Keratinocyte (primary cell): Measurements from ENCODE around the gene SYT1. TPM values are rescaled to one million over a fixed set of nuclear protein-coding genes. Genes with fewer than 3 reads are reported as not detected.

Experiments
- DNase-seq: peaks from one replicate; pipeline ENCODE4 v3.0.0-alpha.2; 2011; ENCODE audit warnings: low read depth, missing footprints, low spot score
- FAIRE-seq: peaks from 2 replicates; lab custom pipeline; 2011; peaks lifted over from hg19 to GRCh38; lab: Jason Lieb, UNC
- H2AFZ ChIP-seq: 2 replicates; pipeline ENCODE4 v1.6.0; 2012; ENCODE audit warnings: low read length, control low read depth, inconsistent platforms; ENCODE audit not compliant: control insufficient read depth
- H3K27ac ChIP-seq: 2 replicates; pipeline ENCODE4 v1.5.1; 2011; ENCODE audit warnings: low read length; ENCODE audit not compliant: control insufficient read depth, insufficient read depth
- H3K27me3 ChIP-seq: 3 replicates; pipeline ENCODE4 v1.6.0; 2011; ENCODE audit warnings: low read length; ENCODE audit not compliant: control insufficient read depth, insufficient read depth; ENCODE audit errors: extremely low read depth
- H3K36me3 ChIP-seq, 2 experiments: 2 replicates in 1 of 2; 3 replicates in 1 of 2; pipeline ENCODE4 v1.5.1; 2011; ENCODE audit warnings: low read length in 2 of 2, mild to moderate bottlenecking in 1 of 2; ENCODE audit not compliant: control insufficient read depth in 2 of 2, insufficient read depth in 2 of 2; ENCODE audit errors: extremely low read depth in 1 of 2
- H3K4me1 ChIP-seq: 3 replicates; pipeline ENCODE4 v1.5.1; 2011; ENCODE audit warnings: low read length; ENCODE audit not compliant: control insufficient read depth, insufficient read depth; ENCODE audit errors: extremely low read depth
- H3K4me2 ChIP-seq: 3 replicates; pipeline ENCODE4 v1.6.0; 2011; ENCODE audit warnings: low read depth, low read length; ENCODE audit not compliant: control insufficient read depth, insufficient read depth; ENCODE audit errors: extremely low read depth
- H3K4me3 ChIP-seq, 3 experiments: fragments of 200-600 bp in 1 of 3; sonication (generic) in 1 of 3; 2 replicates in 2 of 3; 3 replicates in 1 of 3; pipeline ENCODE4 v1.5.1; 2011 to 2016; ENCODE audit warnings: low read length in 3 of 3, mild to moderate bottlenecking in 3 of 3, control low read depth in 2 of 3, inconsistent platforms in 1 of 3, low read depth in 1 of 3, mixed read lengths in 1 of 3, mixed run types in 1 of 3, moderate library complexity in 1 of 3; ENCODE audit not compliant: control insufficient read depth in 2 of 3, insufficient read depth in 2 of 3; ENCODE audit errors: extremely low read depth in 1 of 3
- H3K79me2 ChIP-seq: 2 replicates; pipeline ENCODE4 v1.6.0; 2012; ENCODE audit warnings: low read length; ENCODE audit not compliant: control insufficient read depth, insufficient read depth
- H3K9ac ChIP-seq: 3 replicates; pipeline ENCODE4 v1.6.0; 2011; ENCODE audit warnings: low read length; ENCODE audit not compliant: control insufficient read depth, insufficient read depth; ENCODE audit errors: extremely low read depth
- H3K9me1 ChIP-seq: 3 replicates; pipeline ENCODE4 v1.6.0; 2011; ENCODE audit warnings: low read length; ENCODE audit not compliant: control insufficient read depth, insufficient read depth; ENCODE audit errors: extremely low read depth
- H3K9me3 ChIP-seq: 2 replicates; pipeline ENCODE4 v1.5.1; 2012; ENCODE audit warnings: low read depth, low read length; ENCODE audit not compliant: control insufficient read depth
- H4K20me1 ChIP-seq: 3 replicates; pipeline ENCODE4 v1.6.0; 2011; ENCODE audit warnings: low read length; ENCODE audit not compliant: control insufficient read depth, insufficient read depth; ENCODE audit errors: extremely low read depth
- CTCF ChIP-seq, 3 experiments: IDR thresholded peaks in 1 of 3; conservative IDR thresholded peaks in 1 of 3; optimal IDR thresholded peaks in 1 of 3; 2 replicates in 2 of 3; 3 replicates in 1 of 3; pipeline versions ENCODE3 to v1.5.1; 2011; ENCODE audit warnings: low read length in 3 of 3, mild to moderate bottlenecking in 3 of 3, moderate library complexity in 2 of 3, control low read depth in 1 of 3, inconsistent platforms in 1 of 3; ENCODE audit not compliant: insufficient read depth in 2 of 3; ENCODE audit errors: extremely low read depth in 1 of 3
- EZH2 ChIP-seq: IDR thresholded peaks from one replicate; pipeline ENCODE4 v1.6.1; 2012; ENCODE audit warnings: inconsistent platforms, mild to moderate bottlenecking, low read length, moderate library complexity
- dilution Hi-C: fragments of 300-500 bp; cut with MboI; formaldehyde crosslinking; loops from one replicate; pipeline ENCODE4 v1.7.0; 2020; ENCODE audit warnings: low sequenced_read_pairs; ENCODE audit not compliant: extremely low pct_ligation_motif_present
- polyA plus RNA-seq, 5 experiments: library from polyadenylated mRNA; depleted of rRNA in 3 of 5; stranded (reverse) in 3 of 5; stranded (forward) in 1 of 5; unstranded in 1 of 5; fragments of >200 nt; gene quantifications; 1 replicate in 1 of 5; 2 replicates in 3 of 5; 3 replicates in 1 of 5; pipeline versions ENCODE4 v1.2.1 to v1.2.3, GENCODE V29; 2011 to 2012; ENCODE audit warnings: missing spikeins in 2 of 5, low read depth in 1 of 5, low replicate concordance in 1 of 5

The SYT1 gene
- polyA plus RNA-seq, 1 donor (not counting 4 experiments of a cell fraction or from before 2014, with no cell fraction given): 6.1 TPM

- H3K4me2 ChIP-seq: no peak overlapping the region
- H3K27me3 ChIP-seq: no peaks in the 10 kb centered on the region
- TF ChIP-seq CTCF (optimal IDR thresholded peaks at IDR 0.05 in 1 of 3, IDR thresholded peaks at IDR 0.05 in 1 of 3, conservative IDR thresholded peaks at IDR 0.05 in 1 of 3; ENCODE audit: extremely low read depth in 1 of 3, insufficient read depth in 2 of 3, low read length in 3 of 3): no peak
- TF ChIP-seq EZH2: no peak
- no peaks in the 10 kb centered on the region for H3K36me3 ChIP-seq
- H4K20me1 ChIP-seq: no peaks in the 10 kb centered on the region
- no peak overlapping the region for H2AFZ ChIP-seq
- DNase-seq (no peak), FAIRE-seq (no peak)
- H3K27ac ChIP-seq: no peak overlapping the region
- H3K9ac ChIP-seq: no peak overlapping the region
- no peaks in the 10 kb centered on the region for H3K4me1 ChIP-seq
- H3K9me3 ChIP-seq: no peaks in the 10 kb centered on the region
- H3K4me3 ChIP-seq: no peak overlapping the region
- no peaks in the 10 kb centered on the region for H3K79me2 ChIP-seq
- H3K9me1 ChIP-seq: no peaks in the 10 kb centered on the region
- dilution Hi-C loops: no loop called here
Measured at GRCh38 chr12:79108962-79109361, 244.4 kb downstream of the SYT1 start.

DNA sequence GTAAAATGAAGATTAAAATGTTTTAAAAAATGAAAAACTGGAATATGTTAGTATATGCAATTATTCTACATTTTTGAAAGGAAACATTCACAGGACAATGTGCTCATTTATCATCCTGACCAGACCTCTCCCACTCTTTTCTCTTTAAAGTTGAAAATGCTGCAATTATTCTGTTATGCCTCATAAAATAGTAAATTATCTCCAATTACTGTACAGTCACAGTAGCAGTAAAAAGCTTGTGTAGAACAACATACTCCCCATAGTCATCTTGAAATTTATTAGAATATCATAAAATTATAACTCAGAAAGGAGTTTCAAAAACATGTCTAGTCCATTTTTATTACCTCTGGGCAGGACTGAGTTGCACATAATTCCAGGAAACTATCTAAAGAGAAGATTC lies 250.3 kb downstream of the SYT1 start:
- dilution Hi-C loops: no loop called here
- no peak for TF ChIP-seq CTCF (optimal IDR thresholded peaks at IDR 0.05 in 1 of 3, IDR thresholded peaks at IDR 0.05 in 1 of 3, conservative IDR thresholded peaks at IDR 0.05 in 1 of 3; ENCODE audit: extremely low read depth in 1 of 3, insufficient read depth in 2 of 3, low read length in 3 of 3)
- no peak for TF ChIP-seq EZH2
- Histone ChIP-seq H3K27ac (no peak overlapping the region), H3K9ac (no peak overlapping the region), H4K20me1 (no peaks in the 10 kb centered on the region), H3K79me2 (no peaks in the 10 kb centered on the region), H3K9me1 (no peaks in the 10 kb centered on the region), H3K4me1 (no peaks in the 10 kb centered on the region), H3K9me3 (no peaks in the 10 kb centered on the region), H3K27me3 (no peaks in the 10 kb centered on the region), H2AFZ (no peak overlapping the region), H3K4me2 (no peak overlapping the region), H3K36me3 (no peaks in the 10 kb centered on the region), H3K4me3 (no peak overlapping the region)
- DNase-seq (no peak), FAIRE-seq (no peak)
